Activated CD4-positive, alpha-beta T cell treated with anti-CD3 and anti-CD28 coated beads, Interleukin-2, amount 50 U/mL, for 48 hours (primary cell): ENCODE data around the gene ARHGAP42.
"Not testable (repeated sequence)": the region's sequence is repeated elsewhere in the genome, so short reads cannot be mapped to it uniquely, and the experiment has no call there.

Experiments
- DNase-seq, 2 experiments: peaks; one replicate each; pipeline ENCODE4 v3.0.0-alpha.2; 2020

ARHGAP42 gene

DNA sequence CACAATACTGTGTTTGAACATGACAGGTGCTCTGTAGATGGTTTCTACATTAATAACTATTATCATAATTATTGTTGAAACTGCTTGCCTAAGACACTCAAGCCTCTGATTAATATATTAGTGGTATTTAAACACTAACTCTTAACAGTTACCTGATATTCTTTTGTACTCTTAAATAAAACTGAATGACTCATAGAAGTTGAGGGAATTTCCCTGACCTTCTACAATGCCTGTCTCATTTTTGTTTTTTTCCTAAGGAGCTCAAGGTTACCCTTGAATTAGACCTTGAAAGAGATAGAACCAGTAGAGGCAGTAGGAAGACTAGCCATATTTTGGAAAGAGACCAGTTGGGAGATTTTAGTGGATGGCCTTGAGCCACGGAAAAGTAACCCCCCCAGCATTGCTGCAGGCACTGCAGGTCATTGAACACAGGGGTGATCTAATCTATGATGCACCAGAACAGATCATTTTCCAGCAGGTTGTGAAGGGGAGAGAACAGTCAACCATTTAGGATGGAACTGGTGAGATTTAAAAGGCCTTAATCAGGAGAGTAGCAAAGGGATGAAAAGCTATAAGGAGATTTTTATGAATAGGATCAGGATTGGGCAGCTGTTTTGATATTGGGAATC lies 294.2 kb downstream of the ARHGAP42 start:
- DNase-seq: no peak

- DNase-seq: no peak
These were observed 297.6 kb downstream of the ARHGAP42 start for GRCh38 chr11:100984668-100985067.

- no peak for DNase-seq
These were observed 303.8 kb downstream of the ARHGAP42 start for GRCh38 chr11:100990931-100991330.

- DNase-seq: no peak
These were observed 304.5 kb downstream of the ARHGAP42 start for GRCh38 chr11:100991541-100991940.

- no peak for DNase-seq
These were observed 307.9 kb downstream of the ARHGAP42 start for GRCh38 chr11:100994966-100995365.

DNA sequence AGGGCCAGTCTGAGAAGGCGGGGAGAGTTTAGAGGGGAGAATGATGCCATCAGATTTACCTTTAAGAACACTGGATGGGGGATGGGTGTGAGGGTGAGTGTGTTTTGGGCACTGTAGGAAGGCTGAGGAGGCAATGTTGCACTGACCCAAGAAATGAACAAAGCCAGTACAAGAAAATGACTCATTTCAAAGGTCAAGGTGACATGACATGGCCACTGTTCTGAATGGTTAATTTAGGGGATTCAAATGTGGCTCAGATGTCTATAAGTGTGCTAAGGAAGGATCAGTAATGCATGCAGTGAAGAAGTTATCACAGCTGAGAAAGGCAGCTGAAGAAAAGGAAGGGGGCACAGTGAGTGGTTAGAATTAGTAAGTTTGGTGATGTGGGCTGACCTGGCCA lies 312.7 kb downstream of the ARHGAP42 start:
- DNase-seq: no peak

- no peak for DNase-seq
These were observed 316.4 kb downstream of the ARHGAP42 start for GRCh38 chr11:101003468-101003867.

- no peak for DNase-seq
These were observed 322.0 kb downstream of the ARHGAP42 start for GRCh38 chr11:101008961-101009689.

GRCh38 chr11:101009690-101010055 lies 322.6 kb downstream of the ARHGAP42 start:
- no peak for DNase-seq

DNA sequence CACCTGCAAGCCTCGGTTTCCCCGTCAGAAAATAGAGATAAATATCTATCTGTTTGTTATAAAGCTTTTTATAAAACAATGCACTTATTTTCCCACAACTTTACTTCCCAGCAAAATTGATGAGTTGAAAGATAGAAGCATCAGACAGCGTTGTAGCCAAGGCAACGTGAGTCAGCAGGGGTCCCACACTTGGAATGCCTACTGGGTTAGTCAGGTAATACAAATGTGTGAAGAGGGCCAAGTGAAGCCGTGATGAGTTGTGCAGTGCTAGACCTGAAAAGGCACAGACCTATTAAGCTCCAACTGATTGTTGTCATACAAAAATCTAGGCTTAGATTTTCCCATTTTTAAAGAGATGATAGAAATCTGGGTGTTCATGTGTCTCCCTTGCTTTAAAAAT lies 323.8 kb downstream of the ARHGAP42 start:
- DNase-seq: no peak

- no peak for DNase-seq
These were observed 324.8 kb downstream of the ARHGAP42 start for GRCh38 chr11:101011881-101012280.

GRCh38 chr11:101013702-101014101 lies 326.6 kb downstream of the ARHGAP42 start:
- DNase-seq: not testable (repeated sequence)

- DNase-seq: no peak
These were observed 327.7 kb downstream of the ARHGAP42 start for GRCh38 chr11:101014600-101015285.

DNA sequence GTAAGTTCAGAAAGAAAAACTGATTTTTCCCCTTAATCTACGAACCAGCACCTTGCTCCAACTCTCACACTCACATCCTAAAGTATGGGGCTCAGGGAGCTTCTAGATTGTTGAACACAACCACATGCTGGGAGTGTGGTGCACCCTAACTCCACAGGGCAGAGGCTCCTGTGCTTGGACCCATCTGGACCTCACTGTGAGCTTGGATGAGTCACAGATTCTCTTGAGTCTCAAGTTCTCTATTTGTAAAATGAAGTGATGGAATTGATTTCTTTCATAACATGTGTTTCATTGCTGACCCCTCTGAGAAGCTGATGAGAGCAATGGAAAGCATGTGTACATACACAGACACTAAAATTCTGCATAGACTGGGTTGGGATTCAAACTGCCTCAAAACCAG lies 332.8 kb downstream of the ARHGAP42 start:
- no peak for DNase-seq

DNA sequence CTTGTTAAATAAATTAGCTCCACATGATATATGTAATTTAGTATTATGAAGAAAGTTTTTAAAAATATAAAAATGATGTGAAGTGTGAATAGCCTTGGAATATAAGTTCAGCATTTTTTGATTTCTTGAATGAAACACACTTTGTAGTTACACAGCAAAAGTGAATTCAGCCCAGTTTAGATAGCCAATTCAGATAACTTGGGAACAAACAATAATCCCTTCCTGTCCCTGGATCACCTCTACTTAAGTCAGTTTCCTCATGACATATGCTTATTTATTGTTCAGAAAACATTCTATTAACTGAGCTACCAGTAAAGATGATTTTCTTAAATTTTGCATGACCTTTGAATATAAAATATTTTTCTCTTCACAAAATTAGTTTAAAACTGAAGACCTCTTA lies 335.2 kb downstream of the ARHGAP42 start:
- no peak for DNase-seq

GRCh38 chr11:101028644-101029043 lies 341.6 kb downstream of the ARHGAP42 start:
- DNase-seq: no peak

DNA sequence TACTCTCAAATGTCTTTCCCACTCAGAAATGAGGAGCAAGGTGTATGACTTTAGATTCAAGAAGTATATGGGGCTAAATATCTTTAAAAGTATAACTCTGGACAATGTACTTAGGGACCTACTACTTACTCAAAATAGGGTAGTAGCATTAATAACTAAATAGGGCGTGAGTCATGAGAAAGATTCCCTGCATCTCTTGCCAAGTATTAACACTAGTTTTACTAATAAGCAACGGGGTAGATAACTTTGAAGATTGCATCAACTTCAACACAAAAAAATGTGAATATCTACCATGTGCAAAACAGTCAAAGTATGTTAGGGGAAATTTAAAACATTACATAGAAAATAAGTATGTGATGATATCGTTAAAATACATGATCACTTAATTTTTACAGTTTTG lies 342.9 kb downstream of the ARHGAP42 start:
- DNase-seq: no peak

- no peak for DNase-seq
These were observed 343.6 kb downstream of the ARHGAP42 start for GRCh38 chr11:101030692-101031091.

DNA sequence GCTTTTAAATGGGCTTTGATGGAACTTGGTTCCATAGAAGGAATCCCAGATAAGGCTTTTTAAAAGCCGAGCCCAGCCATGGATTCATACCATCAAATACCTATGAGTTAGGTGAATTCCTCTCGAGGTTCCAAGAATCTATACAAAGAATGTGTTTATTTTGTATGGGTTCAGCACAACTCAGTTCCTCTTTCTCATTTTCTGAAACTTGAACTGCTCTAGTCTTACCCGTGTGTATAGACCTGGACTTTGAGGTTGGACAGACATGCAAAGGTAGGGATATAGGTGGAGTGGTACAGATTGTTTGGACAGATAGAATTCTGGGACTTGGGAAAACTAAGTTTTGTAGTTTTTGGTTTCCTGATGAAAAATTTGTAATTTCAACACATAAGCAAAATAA lies 344.6 kb downstream of the ARHGAP42 start:
- no peak for DNase-seq

DNA sequence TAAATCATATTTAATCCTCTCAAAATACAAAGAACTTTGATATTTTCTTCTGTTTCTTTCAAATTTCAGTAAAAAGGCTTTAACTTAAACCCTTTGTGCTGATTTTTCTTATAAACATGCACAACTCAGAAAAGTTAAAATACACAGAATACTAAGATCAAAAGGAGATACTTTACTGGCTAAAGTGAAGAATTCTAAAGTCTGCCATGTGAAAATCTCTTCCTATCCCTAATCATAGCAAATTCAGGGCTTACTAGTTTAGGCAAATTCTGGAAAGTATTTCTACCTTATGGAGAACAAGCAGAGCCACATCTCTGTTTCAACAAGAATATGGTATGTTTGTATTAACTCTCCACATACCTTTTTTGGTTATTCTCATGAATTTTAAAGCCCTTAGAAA lies 345.9 kb downstream of the ARHGAP42 start:
- no peak for DNase-seq

- DNase-seq: no peak
These were observed 347.0 kb downstream of the ARHGAP42 start for GRCh38 chr11:101034076-101034475.

GRCh38 chr11:101035872-101036271 lies 348.8 kb downstream of the ARHGAP42 start:
- DNase-seq: no peak
